ENCODE data around the gene STXBP6. TPM values are rescaled to one million over a fixed set of nuclear protein-coding genes. Genes with fewer than 3 reads are reported as not detected.

The STXBP6 gene
- total RNA-seq, 4 donors from 2014 or later = 2.6 to 5.5 (median 4.4) TPM

- no peak for TF ChIP-seq POLR2A (IDR thresholded peaks at IDR 0.05)
- no peak for TF ChIP-seq CTCF (IDR thresholded peaks at IDR 0.05 in 4 of 5, conservative IDR thresholded peaks at IDR 0.05 in 1 of 5)
- H3K27me3 ChIP-seq = no peaks in the 10 kb centered on the region
- in situ Hi-C loops (cut with MboI; ENCODE audit: low sequenced_read_pairs in 4 of 4) = no loop called here
- H3K27ac ChIP-seq = no peak overlapping the region
- H3K36me3 ChIP-seq = no peaks in the 10 kb centered on the region
- no peak overlapping the region for H3K4me3 ChIP-seq
- peaks cover 0 to 10% of the 10 kb centered on the region in 2 donors for H3K4me1 ChIP-seq
- intact Hi-C loops (cut with DNase I; ENCODE audit: low total_unique reads) = no loop called here
- H3K9me3 ChIP-seq = peaks cover 0 to 5% (median 0%) of the 10 kb centered on the region in 3 donors
- no peak for ATAC-seq
- no peak for DNase-seq
Observed at GRCh38 chr14:24892497-24893051, 157.4 kb downstream of the STXBP6 start.

GRCh38 chr14:24891987-24892496, 157.9 kb downstream of the STXBP6 start:
- H3K9me3 ChIP-seq = peaks cover 0 to 5% (median 0%) of the 10 kb centered on the region in 3 donors
- in situ Hi-C loops (cut with MboI; ENCODE audit: low sequenced_read_pairs in 4 of 4) (no loop called here), intact Hi-C loops (cut with DNase I; ENCODE audit: low total_unique reads) (no loop called here)
- H3K27me3 ChIP-seq = no peaks in the 10 kb centered on the region
- no peak for ATAC-seq
- no peak for DNase-seq
- H3K4me3 ChIP-seq = no peak overlapping the region
- no peak overlapping the region for H3K27ac ChIP-seq
- no peak for TF ChIP-seq CTCF (IDR thresholded peaks at IDR 0.05 in 4 of 5, conservative IDR thresholded peaks at IDR 0.05 in 1 of 5)
- no peak for TF ChIP-seq POLR2A (IDR thresholded peaks at IDR 0.05)
- no peaks in the 10 kb centered on the region for H3K36me3 ChIP-seq
- peaks cover 0 to 10% of the 10 kb centered on the region in 2 donors for H3K4me1 ChIP-seq

- intact Hi-C loops (cut with DNase I; ENCODE audit: low total_unique reads) = no loop called here
- no peaks in the 10 kb centered on the region for H3K27me3 ChIP-seq
- DNase-seq = no peak
- peaks cover 0 to 5% (median 0%) of the 10 kb centered on the region in 3 donors for H3K9me3 ChIP-seq
- no peak overlapping the region for H3K27ac ChIP-seq
- H3K36me3 ChIP-seq = no peaks in the 10 kb centered on the region
- no peak overlapping the region for H3K4me3 ChIP-seq
- ATAC-seq = no peak
- in situ Hi-C loops (cut with MboI; ENCODE audit: low sequenced_read_pairs in 4 of 4) = no loop called here
- H3K4me1 ChIP-seq = peaks cover 0 to 10% of the 10 kb centered on the region in 2 donors
- TF ChIP-seq POLR2A (IDR thresholded peaks at IDR 0.05) (no peak), CTCF (IDR thresholded peaks at IDR 0.05 in 4 of 5, conservative IDR thresholded peaks at IDR 0.05 in 1 of 5) (no peak)
Observed at GRCh38 chr14:24890716-24891115, 159.2 kb downstream of the STXBP6 start.

- H3K27ac ChIP-seq = no peak overlapping the region
- H3K36me3 ChIP-seq = no peaks in the 10 kb centered on the region
- ATAC-seq (no peak), DNase-seq (no peak)
- in situ Hi-C loops (cut with MboI; ENCODE audit: low sequenced_read_pairs in 4 of 4) (no loop called here), intact Hi-C loops (cut with DNase I; ENCODE audit: low total_unique reads) (no loop called here)
- TF ChIP-seq CTCF (IDR thresholded peaks at IDR 0.05 in 4 of 5, conservative IDR thresholded peaks at IDR 0.05 in 1 of 5) = no peak
- TF ChIP-seq POLR2A (IDR thresholded peaks at IDR 0.05) = no peak
- H3K27me3 ChIP-seq = no peaks in the 10 kb centered on the region
- peaks cover 0 to 10% of the 10 kb centered on the region in 2 donors for H3K4me1 ChIP-seq
- no peak overlapping the region for H3K4me3 ChIP-seq
- peaks cover 0 to 5% (median 0%) of the 10 kb centered on the region in 3 donors for H3K9me3 ChIP-seq
Observed at GRCh38 chr14:24889843-24890242, 160.1 kb downstream of the STXBP6 start.
